Loucy (cell line): ENCODE results near the gene GNAZ.

Experiments used
- H2AFZ ChIP-seq: fragments of 200-600 bp; sonication (generic); 2 replicates; pipeline ENCODE4 v1.6.0; 2016; ENCODE audit warnings: antibody characterized with exemption, mild to moderate bottlenecking, low read length, moderate library complexity
- H3F3A ChIP-seq: fragments of 200-600 bp; 2 replicates; pipeline ENCODE4 v1.6.0; 2016; ENCODE audit warnings: antibody characterized with exemption, low read depth, mild to moderate bottlenecking
- H3K27me3 ChIP-seq: fragments of 200-600 bp; sonication (generic); 2 replicates; pipeline ENCODE4 v1.6.1; 2014; ENCODE audit warnings: low read length, mild to moderate bottlenecking; ENCODE audit not compliant: insufficient read depth, poor library complexity, severe bottlenecking
- H3K36me3 ChIP-seq: fragments of 200-600 bp; sonication (generic); 2 replicates; pipeline ENCODE4 v1.6.1; 2016; ENCODE audit warnings: low read length; ENCODE audit not compliant: insufficient read depth
- H3K4me1 ChIP-seq: fragments of 200-600 bp; sonication (generic); 2 replicates; pipeline ENCODE4 v1.5.1; 2014; ENCODE audit warnings: low read length, mild to moderate bottlenecking; ENCODE audit not compliant: insufficient read depth, poor library complexity, severe bottlenecking
- H3K4me2 ChIP-seq: fragments of 200-600 bp; sonication (generic); 2 replicates; pipeline ENCODE4 v1.6.0; 2014; ENCODE audit warnings: antibody characterized with exemption, low read length, low read depth, mild to moderate bottlenecking; ENCODE audit not compliant: poor library complexity, severe bottlenecking
- H3K4me3 ChIP-seq: fragments of 200-600 bp; sonication (generic); 2 replicates; pipeline ENCODE4 v1.5.1; 2014; ENCODE audit warnings: low read length, mild to moderate bottlenecking, mixed read lengths; ENCODE audit not compliant: poor library complexity, severe bottlenecking
- H3K79me2 ChIP-seq: fragments of 200-600 bp; sonication (generic); 2 replicates; pipeline ENCODE4 v1.6.1; 2014; ENCODE audit warnings: low read length; ENCODE audit not compliant: insufficient read depth
- H3K9ac ChIP-seq: fragments of 200-600 bp; sonication (generic); 2 replicates; pipeline ENCODE4 v1.6.0; 2014; ENCODE audit warnings: mild to moderate bottlenecking, low read depth, low read length, moderate library complexity; ENCODE audit not compliant: poor library complexity, severe bottlenecking
- H3K9me2 ChIP-seq: fragments of 200-600 bp; sonication (generic); replicated peaks from 2 replicates; pipeline ENCODE4 v1.6.1; 2016; ENCODE audit warnings: low read depth, low read length, mixed read lengths
- H3K9me3 ChIP-seq: fragments of 200-600 bp; sonication (generic); 2 replicates; pipeline ENCODE4 v1.6.1; 2014; ENCODE audit warnings: mild to moderate bottlenecking, antibody characterized with exemption, low read length, low read depth; ENCODE audit not compliant: insufficient read depth
- H4K20me1 ChIP-seq: fragments of 200-600 bp; sonication (generic); 2 replicates; pipeline ENCODE4 v1.6.0; 2014; ENCODE audit warnings: antibody characterized with exemption, low read length, mild to moderate bottlenecking; ENCODE audit not compliant: insufficient read depth, poor library complexity, severe bottlenecking
- CTCF ChIP-seq: fragments of 200-600 bp; sonication (generic); conservative IDR thresholded peaks from 2 replicates; pipeline ENCODE4 v1.5.1; 2014; ENCODE audit warnings: mild to moderate bottlenecking, antibody characterized with exemption, low read length
- EZH2phosphoT487 ChIP-seq: fragments of 200-600 bp; IDR thresholded peaks from 2 replicates; pipeline ENCODE4 v1.6.1; 2018; ENCODE audit warnings: antibody characterized with exemption, mild to moderate bottlenecking, moderate library complexity, borderline replicate concordance

Gene GNAZ

DNA sequence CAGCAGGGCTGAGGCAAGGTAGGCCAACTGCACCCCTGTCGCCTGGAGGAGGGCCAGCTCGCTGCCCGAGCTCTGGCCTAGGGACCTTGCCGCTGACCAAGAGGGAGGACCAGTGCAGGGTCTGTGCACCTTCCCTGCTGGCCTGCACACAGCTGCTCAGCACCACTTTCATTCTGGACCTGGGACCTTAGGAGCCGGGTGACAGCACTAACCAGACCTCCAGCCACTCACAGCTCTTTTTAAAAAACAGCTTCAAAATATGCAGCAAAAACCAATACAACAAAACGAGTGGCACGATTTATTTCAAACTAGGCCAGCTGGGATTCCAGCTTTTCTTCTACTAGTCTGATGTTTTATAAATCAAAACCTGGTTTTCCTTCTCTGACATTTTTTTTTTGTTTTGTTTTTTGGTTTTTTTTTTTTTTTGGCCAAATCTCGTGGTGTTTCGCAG lies 53.5 kb downstream of the GNAZ start:
- H3K4me2 ChIP-seq, result no peak overlapping the region
- H3K4me1 ChIP-seq, result peaks cover 8% of the 10 kb centered on the region
- no peak for TF ChIP-seq CTCF
- TF ChIP-seq EZH2phosphoT487, result no peak
- H4K20me1 ChIP-seq, result no peaks in the 10 kb centered on the region
- H3K9me3 ChIP-seq, result no peaks in the 10 kb centered on the region
- no peaks in the 10 kb centered on the region for H3K36me3 ChIP-seq
- H3K27me3 ChIP-seq, result no peaks in the 10 kb centered on the region
- no peak overlapping the region for H3K4me3 ChIP-seq
- H3F3A ChIP-seq, result no peaks in the 10 kb centered on the region
- no peaks in the 10 kb centered on the region for H3K79me2 ChIP-seq
- no peak overlapping the region for H3K9ac ChIP-seq
- H3K9me2 ChIP-seq, result no peaks in the 10 kb centered on the region
- no peak overlapping the region for H2AFZ ChIP-seq

- Histone ChIP-seq H4K20me1 (no peaks in the 10 kb centered on the region), H3K4me2 (no peak overlapping the region), H3K79me2 (no peaks in the 10 kb centered on the region), H3K9ac (no peak overlapping the region), H3K4me1 (peaks cover 3% of the 10 kb centered on the region), H3K9me2 (no peaks in the 10 kb centered on the region), H3K4me3 (no peak overlapping the region), H3K9me3 (no peaks in the 10 kb centered on the region), H3K36me3 (no peaks in the 10 kb centered on the region), H3K27me3 (no peaks in the 10 kb centered on the region), H3F3A (no peaks in the 10 kb centered on the region), H2AFZ (no peak overlapping the region)
- TF ChIP-seq CTCF, result no peak
- TF ChIP-seq EZH2phosphoT487, result no peak
Observed at GRCh38 chr22:23124611-23125511, 54.5 kb downstream of the GNAZ start.

- H3K79me2 ChIP-seq, result no peaks in the 10 kb centered on the region
- TF ChIP-seq CTCF (no peak), EZH2phosphoT487 (no peak)
- peaks cover 3% of the 10 kb centered on the region for H3K4me1 ChIP-seq
- H3K4me2 ChIP-seq, result no peak overlapping the region
- no peaks in the 10 kb centered on the region for H3F3A ChIP-seq
- H3K9me2 ChIP-seq, result no peaks in the 10 kb centered on the region
- H4K20me1 ChIP-seq, result no peaks in the 10 kb centered on the region
- H3K9me3 ChIP-seq, result no peaks in the 10 kb centered on the region
- no peaks in the 10 kb centered on the region for H3K36me3 ChIP-seq
- no peak overlapping the region for H2AFZ ChIP-seq
- no peak overlapping the region for H3K4me3 ChIP-seq
- H3K9ac ChIP-seq, result no peak overlapping the region
- no peaks in the 10 kb centered on the region for H3K27me3 ChIP-seq
Observed at GRCh38 chr22:23125512-23126103, 55.3 kb downstream of the GNAZ start.
